Tibial nerve (tissue), 4 donors: ENCODE results near the gene HTR7.

Experiments
- CTCF ChIP-seq, 5 experiments: fragments of 200-600 bp in 3 of 5; fragments of 450-650 bp in 2 of 5; sonication (generic) in 3 of 5; IDR thresholded peaks; one replicate each; pipeline ENCODE4 v1.5.1; 2016 to 2019; ENCODE audit warnings: antibody characterized with exemption in 5 of 5, mild to moderate bottlenecking in 3 of 5, moderate library complexity in 2 of 5
- EP300 ChIP-seq, 2 donors: sonication (generic); formaldehyde crosslinking; IDR thresholded peaks; one replicate each; pipeline ENCODE4 v1.6.1; 2017; ENCODE audit warnings: antibody characterized with exemption in 2 of 2, mild to moderate bottlenecking in 1 of 2

DNA sequence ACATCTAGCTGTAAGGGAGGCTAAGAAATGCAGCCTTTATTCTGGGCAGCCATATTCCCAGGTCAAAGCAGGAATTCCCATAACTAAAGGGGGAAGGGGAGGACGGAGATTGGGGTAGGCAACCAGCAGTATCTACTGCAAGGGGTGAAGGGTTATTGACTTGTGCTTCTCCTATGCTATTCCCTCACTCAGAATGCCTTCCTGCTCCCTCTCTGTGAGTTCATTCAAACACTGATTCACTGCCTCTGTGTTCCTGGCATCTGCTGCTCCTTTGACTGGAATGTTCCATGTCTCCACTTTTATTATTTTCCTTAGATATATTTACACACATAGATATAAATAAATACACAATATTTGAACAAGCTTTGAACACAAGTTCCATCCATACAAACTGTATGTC lies 11.1 kb downstream of the HTR7 start:
- TF ChIP-seq EP300 (IDR thresholded peaks at IDR 0.05): no peak
- no peak for TF ChIP-seq CTCF (IDR thresholded peaks at IDR 0.05)
